H9 (cell line): ENCODE measurements around the gene OMP. TPM values are rescaled to one million over a fixed set of nuclear protein-coding genes. Genes with fewer than 3 reads are reported as not detected.

Experiments
- DNase-seq: peaks from one replicate; pipeline ENCODE4 v3.0.0-alpha.2; 2017
- H2AFZ ChIP-seq: one replicate; pipeline ENCODE4 v1.6.1; 2013; ENCODE audit warnings: mild to moderate bottlenecking, low read length, control low read depth, moderate library complexity
- H2AK5ac ChIP-seq: 2 replicates; pipeline ENCODE4 v1.6.1; 2013; ENCODE audit warnings: low read length, control low read depth, mixed read lengths; ENCODE audit not compliant: insufficient read length
- H2BK120ac ChIP-seq: one replicate; pipeline ENCODE4 v1.6.1; 2013; ENCODE audit warnings: low read depth, mild to moderate bottlenecking, low read length, control low read depth, inconsistent platforms; ENCODE audit not compliant: poor library complexity, severe bottlenecking
- H2BK12ac ChIP-seq: 2 replicates; pipeline ENCODE4 v1.6.1; 2013; ENCODE audit warnings: low read length, control low read depth, mixed read lengths, low read depth; ENCODE audit not compliant: insufficient read length
- H2BK15ac ChIP-seq: 2 replicates; pipeline ENCODE4 v1.6.1; 2013; ENCODE audit warnings: low read depth, low read length, control low read depth
- H2BK20ac ChIP-seq: one replicate; pipeline ENCODE4 v1.6.1; 2013; ENCODE audit warnings: low read depth, mild to moderate bottlenecking, low read length, control low read depth, inconsistent platforms; ENCODE audit not compliant: poor library complexity, severe bottlenecking
- H2BK5ac ChIP-seq: 2 replicates; pipeline ENCODE4 v1.6.1; 2013; ENCODE audit warnings: low read length, control low read depth, mixed read lengths; ENCODE audit not compliant: insufficient read length
- H3K14ac ChIP-seq: 2 replicates; pipeline ENCODE4 v1.6.1; 2013; ENCODE audit warnings: low read length, control low read depth; ENCODE audit not compliant: insufficient read depth
- H3K18ac ChIP-seq: 2 replicates; pipeline ENCODE4 v1.6.1; 2013; ENCODE audit warnings: low read depth, mild to moderate bottlenecking, mixed read lengths, low read length, control low read depth; ENCODE audit not compliant: insufficient read length
- H3K23ac ChIP-seq: 2 replicates; pipeline ENCODE4 v1.6.1; 2013; ENCODE audit warnings: low read length, control low read depth, mixed read lengths, low read depth; ENCODE audit not compliant: insufficient read length
- H3K23me2 ChIP-seq: 2 replicates; pipeline ENCODE4 v1.6.1; 2013; ENCODE audit warnings: low read depth, mild to moderate bottlenecking, mixed read lengths, low read length, control low read depth; ENCODE audit not compliant: insufficient read length, poor library complexity, severe bottlenecking
- H3K27ac ChIP-seq: 2 replicates; pipeline ENCODE4 v1.5.1; 2013; ENCODE audit warnings: low read length, control low read depth, mixed read lengths, low read depth; ENCODE audit not compliant: insufficient read length
- H3K27me3 ChIP-seq: 2 replicates; pipeline ENCODE4 v1.6.1; 2013; ENCODE audit warnings: low read length, control low read depth, inconsistent platforms; ENCODE audit not compliant: insufficient read depth
- H3K4ac ChIP-seq: 2 replicates; pipeline ENCODE4 v1.6.1; 2013; ENCODE audit warnings: low read depth, mild to moderate bottlenecking, control low read depth, inconsistent platforms, low read length, moderate library complexity
- H3K4me1 ChIP-seq: 2 replicates; pipeline ENCODE4 v1.6.1; 2013; ENCODE audit warnings: low read length, control low read depth, inconsistent platforms; ENCODE audit not compliant: insufficient read depth
- H3K4me2 ChIP-seq: 2 replicates; pipeline ENCODE4 v1.6.1; 2013; ENCODE audit warnings: low read length, control low read depth, mixed read lengths; ENCODE audit not compliant: insufficient read length, insufficient read depth
- H3K56ac ChIP-seq: 2 replicates; pipeline ENCODE4 v1.6.1; 2013; ENCODE audit warnings: low read depth, mild to moderate bottlenecking, mixed read lengths, low read length, control low read depth; ENCODE audit not compliant: insufficient read length
- H3K79me1 ChIP-seq: 2 replicates; pipeline ENCODE4 v1.6.1; 2013; ENCODE audit warnings: low read depth, mild to moderate bottlenecking, moderate library complexity, low read length, control low read depth, inconsistent platforms; ENCODE audit not compliant: insufficient read depth, poor library complexity, severe bottlenecking
- H3K79me2 ChIP-seq: 2 replicates; pipeline ENCODE4 v1.6.1; 2013; ENCODE audit warnings: low read length, control low read depth, inconsistent platforms; ENCODE audit not compliant: insufficient read depth
- H3K9ac ChIP-seq: 2 replicates; pipeline ENCODE4 v1.6.1; 2013; ENCODE audit warnings: low read length, control low read depth, mixed read lengths; ENCODE audit not compliant: insufficient read length; ENCODE audit errors: extremely low read depth
- H3K9me3 ChIP-seq: one replicate; pipeline ENCODE4 v1.6.1; 2013; ENCODE audit warnings: low read depth, low read length, inconsistent platforms; ENCODE audit not compliant: control insufficient read depth
- H3T11ph ChIP-seq: one replicate; pipeline ENCODE4 v1.6.1; 2013; ENCODE audit warnings: mild to moderate bottlenecking, low read length, control low read depth, inconsistent platforms
- H4K20me1 ChIP-seq: one replicate; pipeline ENCODE4 v1.6.1; 2013; ENCODE audit not compliant: control insufficient read depth, insufficient read length, insufficient read depth
- H4K5ac ChIP-seq: 2 replicates; pipeline ENCODE4 v1.6.1; 2013; ENCODE audit warnings: low read depth, mild to moderate bottlenecking, mixed read lengths, low read length, control low read depth; ENCODE audit not compliant: insufficient read length
- H4K8ac ChIP-seq: replicated peaks from 2 replicates; pipeline ENCODE4 v1.6.1; 2013; ENCODE audit warnings: low read length, control low read depth, mixed read lengths, low read depth; ENCODE audit not compliant: insufficient read length
- H4K91ac ChIP-seq: 2 replicates; pipeline ENCODE4 v1.6.1; 2013; ENCODE audit warnings: low read depth, mild to moderate bottlenecking, moderate library complexity, mixed read lengths, low read length, control low read depth; ENCODE audit not compliant: insufficient read length
- H3K27ac Mint-ChIP-seq, 3 experiments: 2 replicates in 2 of 3; 3 replicates in 1 of 3; pipeline ENCODE4 v1.8.0; 2020 to 2021; ENCODE audit warnings: mixed read lengths in 3 of 3, mild to moderate bottlenecking in 1 of 3, moderate library complexity in 1 of 3
- H3K27me3 Mint-ChIP-seq: 2 replicates; pipeline ENCODE4 v1.8.0; 2021; ENCODE audit warnings: low read depth, mild to moderate bottlenecking, moderate library complexity, mixed read lengths
- H3K36me3 Mint-ChIP-seq, 3 experiments: 2 replicates in 2 of 3; 3 replicates in 1 of 3; pipeline ENCODE4 v1.8.0; 2020 to 2021; ENCODE audit warnings: low read depth in 3 of 3, mixed read lengths in 3 of 3; ENCODE audit not compliant: insufficient read depth in 1 of 3
- H3K4me1 Mint-ChIP-seq, 2 experiments: 2 replicates each; pipeline ENCODE4 v1.8.0; 2020; ENCODE audit warnings: mixed read lengths in 2 of 2
- H3K4me3 Mint-ChIP-seq, 2 experiments: 2 replicates in 1 of 2; 3 replicates in 1 of 2; pipeline ENCODE4 v1.8.0; 2020 to 2021; ENCODE audit warnings: mild to moderate bottlenecking in 2 of 2, mixed read lengths in 2 of 2, moderate library complexity in 1 of 2
- H3K9me3 Mint-ChIP-seq, 2 experiments: 2 replicates in 1 of 2; 3 replicates in 1 of 2; pipeline ENCODE4 v1.8.0; 2020; ENCODE audit warnings: mild to moderate bottlenecking in 2 of 2, mixed read lengths in 2 of 2, moderate library complexity in 1 of 2
- CTCF ChIP-seq: fragments of 200-600 bp; sonication (generic); conservative IDR thresholded peaks from 3 replicates; pipeline ENCODE4 v1.8.0; 2021; ENCODE audit warnings: antibody characterized with exemption, mild to moderate bottlenecking
- WGBS: extraction: QIAGEN DNeasy Blood & Tissue Kit; methylation state at CpG from one replicate; pipeline ENCODE4 v1.1.7; 2013; ENCODE audit warnings: missing lambda C conversion rate, low lambda C conversion rate, mixed read lengths; ENCODE audit not compliant: insufficient read length; ENCODE audit errors: extremely low coverage; 5-methylcytosine and 5-hydroxymethylcytosine counted together
- total RNA-seq: library from RNA; stranded (reverse); gene quantifications from 2 replicates; pipeline ENCODE4 v1.2.1, GENCODE V29; 2021

Gene OMP
- total RNA-seq, 1 experiment from 2014 or later = not detected

DNA sequence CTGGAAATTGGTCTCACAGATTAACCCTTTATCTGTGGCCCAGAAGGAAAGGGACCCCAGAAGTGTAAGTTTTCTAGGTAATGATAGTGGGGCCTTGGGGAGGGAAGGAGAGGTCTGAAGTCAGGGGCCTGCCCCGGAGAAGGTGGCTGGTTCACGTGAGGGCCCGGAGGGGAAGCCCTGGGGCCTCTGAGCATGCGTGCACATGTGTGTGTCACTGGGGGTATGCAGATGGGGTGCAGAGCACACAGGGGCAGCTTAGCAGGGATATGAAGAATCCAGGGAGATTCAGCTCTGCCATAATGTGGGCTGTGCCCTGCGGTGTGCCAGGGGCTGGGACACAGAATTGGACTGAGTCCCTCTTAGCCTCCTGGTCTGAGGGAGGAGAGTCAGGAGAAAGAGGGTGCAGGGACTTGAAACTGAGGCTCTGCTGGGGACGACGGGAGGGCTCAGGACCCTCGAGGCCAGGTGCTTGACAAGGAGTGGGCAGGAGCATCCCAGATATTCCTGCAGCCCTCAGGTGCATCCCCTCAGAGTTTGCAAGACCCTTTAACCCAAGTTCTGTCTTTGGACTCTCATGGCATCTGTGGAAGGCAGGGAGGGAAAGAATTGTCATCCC lies 40.9 kb downstream of the OMP start:
- Histone ChIP-seq H3K9ac (no peak overlapping the region), H3K79me2 (no peaks in the 10 kb centered on the region), H3T11ph (no peak overlapping the region), H2AK5ac (no peak overlapping the region), H4K91ac (no peak overlapping the region), H2BK120ac (no peak overlapping the region), H3K18ac (no peak overlapping the region), H3K27ac (no peak overlapping the region), H2BK12ac (no peak overlapping the region), H3K4me1 (peaks cover 2% of the 10 kb centered on the region; the same call in 1 of the 2 replicates), H3K79me1 (no peaks in the 10 kb centered on the region), H2BK20ac (no peak overlapping the region), H2BK15ac (no peak overlapping the region), H2BK5ac (no peak overlapping the region), H3K14ac (no peak overlapping the region; the same call in 1 of the 2 replicates), H4K20me1 (peaks cover 3% of the 10 kb centered on the region), H4K8ac (no peak overlapping the region), H3K27me3 (no peaks in the 10 kb centered on the region), H3K9me3 (no peaks in the 10 kb centered on the region), H4K5ac (no peak overlapping the region), H3K56ac (no peak overlapping the region), H3K4me2 (no peak overlapping the region), H3K23me2 (peaks cover 8% of the 10 kb centered on the region), H3K23ac (no peak overlapping the region), H3K4ac (no peak overlapping the region), H2AFZ (no peak overlapping the region)
- Mint-ChIP-seq H3K36me3 (no peaks in the 10 kb centered on the region), H3K27me3 (peaks cover 20% of the 10 kb centered on the region), H3K27ac (no peak overlapping the region; a peak in 1 of 7 replicates), H3K9me3 (no peaks in the 10 kb centered on the region; a peak in 1 of 5 replicates), H3K4me1 (peaks cover 23 to 30% of the 10 kb centered on the region in 2 experiments), H3K4me3 (no peak overlapping the region)
- no peak for TF ChIP-seq CTCF
- WGBS = no CpG with 5 or more reads among the region's 8 CpGs
- DNase-seq = no peak
